HG03103 (cell line): Measurements from ENCODE around the gene KIF24.
A peak's percentile ranks its signal among the peaks of the same experiment; 100 is the strongest.
"Not testable (repeated sequence)": the region's sequence is repeated elsewhere in the genome, so short reads cannot be mapped to it uniquely, and the experiment has no call there.

Experiments used
- ATAC-seq: cut with Tn5 transposase; IDR thresholded peaks from one replicate; pipeline ENCODE4 v1.9.1; 2021; ENCODE audit warnings: low read depth; ENCODE audit not compliant: unreplicated experiment

The KIF24 gene

GRCh38 chr9:34328987-34329832 is at the start of gene KIF24, which contains the start of gene NUDT2:
Gene KIF24 (minus strand): TSS chr9:34329268. CDS start chr9:34311346, 17,922 bp downstream.
Gene NUDT2 (plus strand): TSS chr9:34329569. CDS start chr9:34339040, 9,471 bp downstream.
- peak; percentile 91 for ATAC-seq

GRCh38 chr9:34378376-34379060 is 49.5 kb upstream of the KIF24 start:
- ATAC-seq: no peak

GRCh38 chr9:34377404-34377746 is 48.3 kb upstream of the KIF24 start:
- ATAC-seq: no peak

GRCh38 chr9:34376596-34377403 is 47.7 kb upstream of the KIF24 start, which contains the start of gene MYORG:
Gene MYORG (minus strand): TSS chr9:34376898. CDS start chr9:34372943, 3,955 bp downstream.
- ATAC-seq: peak; percentile 63

- ATAC-seq: no peak
These were observed 47.0 kb upstream of the KIF24 start for GRCh38 chr9:34375901-34376595.

- ATAC-seq: no peak
These were observed 46.0 kb upstream of the KIF24 start for GRCh38 chr9:34374905-34375552.

GRCh38 chr9:34374339-34374738 is 45.3 kb upstream of the KIF24 start:
- no peak for ATAC-seq

- ATAC-seq: no peak
These were observed 44.7 kb upstream of the KIF24 start for GRCh38 chr9:34373749-34374148.

GRCh38 chr9:34372467-34373011 is 43.5 kb upstream of the KIF24 start:
- no peak for ATAC-seq

GRCh38 chr9:34371886-34372466 is 42.9 kb upstream of the KIF24 start:
- ATAC-seq: no peak

- no peak for ATAC-seq
These were observed 42.2 kb upstream of the KIF24 start for GRCh38 chr9:34370970-34371880.

- no peak for ATAC-seq
These were observed 41.4 kb upstream of the KIF24 start for GRCh38 chr9:34370335-34370969.

- no peak for ATAC-seq
These were observed 40.6 kb upstream of the KIF24 start for GRCh38 chr9:34369636-34370035.

GRCh38 chr9:34368796-34369195 is 39.7 kb upstream of the KIF24 start:
- not testable (repeated sequence) for ATAC-seq

- not testable (repeated sequence) for ATAC-seq
These were observed 38.8 kb upstream of the KIF24 start for GRCh38 chr9:34367751-34368410.

- no peak for ATAC-seq
These were observed 37.3 kb upstream of the KIF24 start for GRCh38 chr9:34366365-34366764.

GRCh38 chr9:34365282-34365681 is 36.2 kb upstream of the KIF24 start:
- no peak for ATAC-seq
